ENCODE results near the gene NAXD. TPM values are rescaled to one million over a fixed set of nuclear protein-coding genes. Genes with fewer than 3 reads are reported as not detected.

The NAXD gene
- total RNA-seq, 1 experiment from 2014 or later: 32.1 TPM

- H4K20me1 ChIP-seq (ENCODE audit: insufficient read depth): no peaks in the 10 kb centered on the region
- no peaks in the 10 kb centered on the region for H3K27me3 ChIP-seq (ENCODE audit: insufficient read depth, low read length)
- no TSS peak for BruUV-seq (replicated peaks)
- intact Hi-C loops (cut with micrococcal nuclease): no loop called here
- H3K9me2 ChIP-seq (ENCODE audit: insufficient read depth): no peaks in the 10 kb centered on the region
- ChIA-PET POLR2A (no interaction called here), RAD21 (ENCODE audit: low non-redundant PET in 1 of 2, low total read pairs in 2 of 2, uncharacterized antibody in 2 of 2, unreplicated experiment in 2 of 2) (no interaction called here), CTCF (no interaction called here)
- H3K79me2 ChIP-seq (ENCODE audit: insufficient read depth, low read length): no peaks in the 10 kb centered on the region
- ATAC-seq (no peak), DNase-seq (ENCODE audit: low read depth, low spot score) (no peak)
- no peak overlapping the region for H3K9ac ChIP-seq (ENCODE audit: low read length)
- H3K4me1 ChIP-seq (ENCODE audit: control insufficient read depth in 1 of 2, insufficient read depth in 2 of 2, low read length in 2 of 2): no peaks in the 10 kb centered on the region
- H3K4me2 ChIP-seq (ENCODE audit: low read length): no peak overlapping the region
- H3K27ac ChIP-seq (ENCODE audit: low read depth, low read length): no peak overlapping the region
- H3K4me3 ChIP-seq (replicated peaks in 1 of 2; ENCODE audit: low read depth in 1 of 2, low read length in 2 of 2): no peak overlapping the region
- TF ChIP-seq CBX3 (IDR thresholded peaks at IDR 0.05; ENCODE audit: low read depth): no peak
- TF ChIP-seq, protein P1, sequence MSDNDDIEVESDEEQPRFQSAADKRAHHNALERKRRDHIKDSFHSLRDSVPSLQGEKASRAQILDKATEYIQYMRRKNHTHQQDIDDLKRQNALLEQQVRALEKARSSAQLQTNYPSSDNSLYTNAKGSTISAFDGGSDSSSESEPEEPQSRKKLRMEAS (IDR thresholded peaks at IDR 0.05): no peak
- no peak for TF ChIP-seq SRF (IDR thresholded peaks at IDR 0.05; ENCODE audit: low read depth)
- TF ChIP-seq SIN3A (IDR thresholded peaks at IDR 0.05; ENCODE audit: low read depth): no peak
- no peak for TF ChIP-seq EZH2 (IDR thresholded peaks at IDR 0.05)
- no peak for TF ChIP-seq YY1 (IDR thresholded peaks at IDR 0.05; ENCODE audit: extremely low read depth, insufficient replicate concordance, low read depth, low read length)
- TF ChIP-seq, protein P2, sequence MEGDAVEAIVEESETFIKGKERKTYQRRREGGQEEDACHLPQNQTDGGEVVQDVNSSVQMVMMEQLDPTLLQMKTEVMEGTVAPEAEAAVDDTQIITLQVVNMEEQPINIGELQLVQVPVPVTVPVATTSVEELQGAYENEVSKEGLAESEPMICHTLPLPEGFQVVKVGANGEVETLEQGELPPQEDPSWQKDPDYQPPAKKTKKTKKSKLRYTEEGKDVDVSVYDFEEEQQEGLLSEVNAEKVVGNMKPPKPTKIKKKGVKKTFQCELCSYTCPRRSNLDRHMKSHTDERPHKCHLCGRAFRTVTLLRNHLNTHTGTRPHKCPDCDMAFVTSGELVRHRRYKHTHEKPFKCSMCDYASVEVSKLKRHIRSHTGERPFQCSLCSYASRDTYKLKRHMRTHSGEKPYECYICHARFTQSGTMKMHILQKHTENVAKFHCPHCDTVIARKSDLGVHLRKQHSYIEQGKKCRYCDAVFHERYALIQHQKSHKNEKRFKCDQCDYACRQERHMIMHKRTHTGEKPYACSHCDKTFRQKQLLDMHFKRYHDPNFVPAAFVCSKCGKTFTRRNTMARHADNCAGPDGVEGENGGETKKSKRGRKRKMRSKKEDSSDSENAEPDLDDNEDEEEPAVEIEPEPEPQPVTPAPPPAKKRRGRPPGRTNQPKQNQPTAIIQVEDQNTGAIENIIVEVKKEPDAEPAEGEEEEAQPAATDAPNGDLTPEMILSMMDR (IDR thresholded peaks at IDR 0.05 in 2 of 3, conservative IDR thresholded peaks at IDR 0.05 in 1 of 3; ENCODE audit: borderline replicate concordance in 1 of 3, insufficient read depth in 1 of 3, low read depth in 2 of 3, low read length in 2 of 3): no peak
- no peak for TF ChIP-seq EGR1 (IDR thresholded peaks at IDR 0.05; ENCODE audit: low read depth)
- TF ChIP-seq SP1 (IDR thresholded peaks at IDR 0.05; ENCODE audit: low read depth): no peak
- no peaks in the 10 kb centered on the region for H3K9me3 ChIP-seq (ENCODE audit: control insufficient read depth in 1 of 2, insufficient read depth in 1 of 2, low read depth in 1 of 2, low read length in 2 of 2)
- no peak overlapping the region for H2AFZ ChIP-seq (ENCODE audit: low read depth, low read length, poor library complexity, severe bottlenecking)
- H3K36me3 ChIP-seq (ENCODE audit: control insufficient read depth in 1 of 2, insufficient read depth in 2 of 2, low read length in 2 of 2): peaks cover 0 to 12% of the 10 kb centered on the region in 2 experiments; a peak in 3 of 4 replicates
Measured at GRCh38 chr13:110647365-110647737, 32.0 kb downstream of the NAXD start.

Data from HCT116 (cell line).